ENCODE data around the gene DCHS1.

The DCHS1 gene

DNA sequence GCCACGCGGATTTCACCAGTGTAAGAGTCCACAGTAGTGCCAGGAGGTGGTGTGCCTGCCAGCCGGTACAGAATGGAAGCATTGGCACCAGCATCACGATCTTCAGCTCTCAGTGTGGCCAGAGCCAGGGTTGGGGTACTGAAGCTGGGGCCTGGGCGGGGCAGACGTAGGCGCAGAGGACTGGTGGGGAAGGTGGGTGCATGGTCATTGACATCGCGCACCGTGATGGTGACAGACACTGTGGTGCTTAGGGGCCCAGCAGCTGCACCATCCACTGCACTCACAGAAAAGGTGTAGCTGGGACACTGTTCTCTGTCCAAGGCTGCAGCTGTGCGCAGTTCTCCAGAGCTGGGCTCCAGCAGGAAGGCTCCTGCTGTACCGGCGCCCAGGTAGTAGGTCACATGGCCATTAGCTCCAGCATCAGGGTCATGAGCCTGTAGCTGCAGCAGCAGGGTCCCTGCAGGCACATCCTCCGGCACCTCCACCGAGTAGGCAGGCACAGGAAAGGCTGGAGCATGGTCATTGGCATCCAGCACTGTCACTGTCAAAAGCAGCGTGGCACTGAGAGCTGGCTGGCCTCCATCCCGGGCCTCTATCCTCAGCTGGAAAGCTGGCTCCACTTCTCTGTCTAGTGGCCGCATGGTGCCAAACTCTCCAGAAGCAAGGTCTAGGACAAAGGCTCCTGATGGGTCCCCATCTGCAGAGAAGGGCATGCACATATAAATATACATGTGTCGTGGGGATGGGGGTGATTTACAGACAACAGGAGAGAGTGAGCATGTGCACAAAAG lies 28.4 kb downstream of the DCHS1 start:
- no peak for DNase-seq (ENCODE audit: low read depth in 3 of 3)

DNA sequence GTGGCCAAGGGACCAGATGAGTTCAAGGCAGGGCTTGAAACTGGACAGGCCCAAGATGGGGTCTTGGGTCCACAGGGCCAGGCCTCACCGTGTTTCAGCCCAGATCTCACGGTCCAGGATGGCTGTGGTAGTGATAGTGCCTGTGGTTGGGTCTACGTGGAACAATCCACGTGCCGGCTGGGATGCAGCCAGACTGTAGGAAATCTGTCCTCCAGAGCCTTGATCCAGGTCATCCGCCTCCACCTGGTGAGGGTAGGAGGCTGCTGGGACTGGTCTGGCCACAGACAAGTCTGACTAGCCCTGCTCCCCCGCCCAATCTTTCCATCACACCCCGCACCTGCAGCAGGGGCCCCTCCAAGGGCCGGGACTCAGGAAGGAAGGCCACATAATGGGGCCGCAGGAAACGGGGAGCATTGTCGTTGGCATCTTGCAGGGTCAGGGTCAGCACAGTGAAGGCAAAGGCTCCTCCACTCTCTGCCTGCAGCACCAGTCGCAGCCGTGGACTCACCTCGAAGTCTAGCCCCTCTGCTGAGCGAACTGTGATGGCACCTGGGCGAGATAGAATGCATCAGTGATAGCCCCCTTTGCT lies 29.7 kb downstream of the DCHS1 start:
- no peak for DNase-seq (ENCODE audit: low read depth in 3 of 3)

- DNase-seq (ENCODE audit: low read depth in 3 of 3), result no peak
These were observed 30.3 kb downstream of the DCHS1 start for GRCh38 chr11:6625156-6625831.

- DNase-seq (ENCODE audit: low read depth in 3 of 3), result no peak
These were observed 31.9 kb downstream of the DCHS1 start for GRCh38 chr11:6623391-6624363.

DNA sequence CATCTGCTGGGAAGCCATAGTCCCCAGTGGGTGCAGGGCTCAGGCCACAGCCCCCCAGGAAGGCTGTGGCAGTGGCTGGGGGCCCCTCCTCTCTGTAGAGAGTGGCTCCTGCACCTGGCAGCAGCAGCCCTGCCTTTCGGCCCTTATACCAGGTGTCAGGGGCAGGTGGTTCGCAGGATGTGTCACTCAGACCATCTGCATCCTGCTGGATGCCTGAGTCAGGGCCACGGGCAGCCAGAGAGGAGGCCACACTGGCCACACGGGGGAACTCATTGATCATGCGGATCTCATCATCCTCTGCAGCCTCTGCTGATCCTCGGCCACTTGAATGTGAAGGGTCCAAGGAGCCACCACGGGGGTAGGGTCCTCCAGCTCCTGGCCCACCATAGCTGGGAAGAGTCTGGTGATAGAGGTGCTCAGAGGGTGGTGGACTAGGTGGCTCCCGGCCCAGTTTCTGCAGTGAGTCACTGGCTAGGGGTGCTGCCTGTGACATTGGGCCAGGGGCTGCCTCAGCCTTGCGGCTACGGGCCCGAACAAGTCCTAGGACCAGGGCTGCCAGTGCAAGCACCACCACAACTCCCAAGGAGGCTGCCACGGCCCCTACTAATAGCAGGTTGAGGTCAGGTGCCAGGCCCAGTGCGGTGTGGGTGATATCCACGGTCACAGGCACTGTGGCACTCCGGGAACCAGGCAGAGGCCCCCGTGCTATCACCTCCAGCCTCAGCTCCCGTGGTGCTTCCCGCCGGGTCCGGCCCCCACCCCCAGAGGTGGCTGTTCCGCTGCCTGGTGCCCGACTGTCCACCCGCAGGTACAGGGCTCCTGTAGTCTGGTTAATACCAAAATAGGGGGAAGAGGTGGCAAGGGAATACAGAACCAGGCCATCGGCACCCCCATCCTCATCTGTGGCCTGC lies 33.1 kb downstream of the DCHS1 start:
- no peak for DNase-seq (ENCODE audit: low read depth in 3 of 3)

DNA sequence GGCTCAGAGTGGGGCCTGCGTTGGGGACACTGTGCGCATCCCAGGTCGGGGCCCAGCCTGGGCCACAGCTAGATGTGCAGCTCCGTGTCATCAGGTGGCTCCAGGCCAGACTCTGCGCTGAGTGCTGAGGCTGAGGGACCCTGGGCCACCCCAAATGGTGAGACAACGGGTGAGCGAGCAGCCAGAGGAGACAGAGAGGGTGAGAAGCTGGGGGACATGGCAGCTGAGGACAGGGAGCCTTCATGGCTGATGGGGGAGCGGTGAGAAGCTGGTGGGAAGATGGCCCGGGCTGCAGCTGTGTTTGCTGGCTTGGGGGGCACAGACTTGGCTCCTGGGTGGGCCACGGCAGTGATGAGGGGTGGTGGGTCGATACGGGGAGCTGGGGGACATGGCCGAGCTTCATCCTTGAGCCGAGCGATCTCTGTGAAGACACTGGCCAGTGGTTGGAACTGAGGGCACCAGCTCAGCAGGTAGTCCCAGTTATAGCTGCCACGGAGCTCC lies 33.8 kb downstream of the DCHS1 start:
- no peak for DNase-seq (ENCODE audit: low read depth in 3 of 3)

- DNase-seq (ENCODE audit: low read depth in 3 of 3), result no peak
These were observed 35.0 kb downstream of the DCHS1 start for GRCh38 chr11:6620636-6621035.

GRCh38 chr11:6619004-6619745 lies 36.4 kb downstream of the DCHS1 start, which contains the start of gene TPP1:
Gene TPP1, minus strand, starts transcription at chr11:6619422. Its CDS starts 22 bp downstream, at chr11:6619400.
- peak; percentile 67 to 74 (median 68) for DNase-seq (ENCODE audit: low read depth in 3 of 3)

DNA sequence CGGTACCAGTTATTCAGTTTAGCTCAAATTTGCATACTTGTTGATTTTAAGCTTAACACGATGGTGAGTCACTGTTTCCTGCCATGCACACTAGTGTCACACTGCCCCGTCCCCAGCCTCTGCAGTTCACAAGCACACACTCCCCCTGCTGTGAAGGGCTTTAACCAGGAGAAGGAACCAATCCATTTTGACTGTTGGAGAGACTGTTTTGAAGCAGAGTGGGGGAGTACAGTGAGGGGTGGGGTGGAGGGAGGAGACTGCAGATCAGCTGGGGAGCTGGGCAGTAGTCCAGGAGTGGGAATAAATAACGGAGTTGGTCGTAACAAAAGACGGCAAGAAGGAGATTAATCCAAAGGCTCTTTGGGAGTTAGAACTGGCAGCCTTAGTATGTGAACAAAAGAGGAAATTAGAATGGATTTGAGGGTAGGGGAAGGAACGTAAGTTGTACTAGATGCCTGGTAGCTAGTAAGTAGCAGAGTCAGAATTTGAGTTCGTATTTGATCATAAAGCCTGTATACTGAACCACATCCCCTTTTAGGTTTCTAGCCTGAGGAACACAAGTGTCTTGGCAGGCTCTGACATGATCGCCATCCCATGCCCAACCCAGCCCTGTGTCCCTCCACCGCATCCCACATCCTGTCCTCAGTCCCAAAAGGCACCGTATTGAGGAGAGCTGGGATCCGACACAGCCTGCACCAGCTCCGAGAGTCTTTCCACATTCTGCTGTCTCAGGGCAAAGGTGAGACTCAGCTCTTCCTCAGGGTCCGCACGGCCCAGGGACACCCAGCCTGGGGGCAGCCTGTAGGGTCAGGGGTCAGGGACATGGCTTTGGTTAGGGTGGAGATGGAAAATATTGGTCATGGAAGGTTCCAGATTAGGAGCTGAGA lies 37.2 kb downstream of the DCHS1 start:
- DNase-seq (ENCODE audit: low read depth in 3 of 3), result peak in 1 of 3 donors; percentile 42

- DNase-seq (ENCODE audit: low read depth in 3 of 3), result no peak
These were observed 38.3 kb downstream of the DCHS1 start for GRCh38 chr11:6617315-6617781.

GRCh38 chr11:6616596-6617250 lies 38.9 kb downstream of the DCHS1 start:
- no peak for DNase-seq (ENCODE audit: low read depth in 3 of 3)

DNA sequence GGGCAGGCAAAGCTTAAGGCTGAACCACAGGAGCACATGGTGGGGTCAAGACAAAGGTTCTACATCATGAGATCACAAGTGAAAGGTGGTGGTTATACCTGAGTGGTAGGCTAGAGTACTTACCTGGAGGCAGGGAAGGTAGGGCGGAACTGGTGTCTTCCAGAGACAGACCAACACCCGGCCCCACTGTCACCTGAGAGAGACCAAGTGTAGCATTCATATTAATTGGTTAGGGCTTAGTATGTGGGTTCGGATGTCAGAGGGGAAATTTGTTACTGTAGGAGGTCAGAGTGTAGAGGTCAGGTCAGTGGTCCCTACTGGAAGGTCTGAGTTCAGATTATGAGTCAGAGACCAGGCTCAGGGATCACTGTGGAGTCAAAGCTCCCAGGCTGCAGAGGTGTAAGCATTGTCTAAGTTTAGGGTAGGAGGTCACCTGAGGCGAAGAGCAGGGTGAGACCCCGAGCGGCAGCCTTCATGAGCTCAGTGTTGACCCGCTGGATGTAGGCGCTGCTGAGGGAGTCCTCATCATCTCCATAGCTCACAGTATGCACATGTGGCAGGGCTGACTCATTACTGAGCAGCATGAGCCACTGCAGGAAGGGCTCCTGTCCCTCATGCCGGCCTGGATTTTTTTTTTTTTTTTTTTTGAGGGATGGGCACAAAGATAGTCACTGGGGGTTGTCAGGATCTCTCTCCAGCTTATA lies 39.6 kb downstream of the DCHS1 start:
- no peak for DNase-seq (ENCODE audit: low read depth in 3 of 3)

DNA sequence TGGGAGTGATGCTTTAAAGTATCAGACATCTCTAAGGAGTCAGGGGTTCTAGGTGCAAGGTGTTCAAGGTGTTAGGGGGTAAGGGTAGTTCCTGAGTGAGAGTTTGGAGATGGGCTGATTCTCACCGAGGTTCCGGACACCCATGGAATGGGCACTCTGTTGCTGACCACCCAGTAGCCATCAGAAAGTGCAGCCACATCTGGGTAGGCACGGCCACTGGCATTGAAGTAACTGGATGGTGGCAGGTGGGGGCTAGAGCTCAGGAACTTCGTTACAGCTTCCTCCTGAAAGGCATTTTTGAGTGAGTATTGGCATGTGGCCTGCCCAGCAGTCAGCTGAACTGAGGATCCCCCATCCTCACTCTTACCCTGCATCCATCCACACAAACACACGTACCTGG lies 40.6 kb downstream of the DCHS1 start:
- no peak for DNase-seq (ENCODE audit: low read depth in 3 of 3)

DNA sequence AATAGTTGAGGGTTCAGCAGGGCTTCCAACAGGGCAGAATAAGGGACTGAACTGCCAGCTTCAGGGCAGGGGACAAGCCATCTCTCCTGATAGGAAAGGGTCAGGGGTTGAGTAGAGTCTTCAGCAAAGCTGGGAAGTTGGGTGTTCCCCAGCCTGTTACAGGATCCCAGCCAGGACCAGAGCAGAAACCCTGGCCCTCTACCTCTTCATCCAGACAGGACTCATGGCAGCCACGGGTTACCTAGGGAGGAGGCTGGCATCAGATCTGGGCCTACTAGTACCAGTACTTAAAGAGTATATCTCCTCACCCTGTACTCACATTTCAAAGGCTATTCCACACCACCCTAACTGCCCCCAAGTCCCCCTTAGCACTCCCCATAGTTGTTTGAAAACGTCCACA lies 41.2 kb downstream of the DCHS1 start:
- no peak for DNase-seq (ENCODE audit: low read depth in 3 of 3)

- no peak for DNase-seq (ENCODE audit: low read depth in 3 of 3)
These were observed 42.1 kb downstream of the DCHS1 start for GRCh38 chr11:6613496-6613895.

DNA sequence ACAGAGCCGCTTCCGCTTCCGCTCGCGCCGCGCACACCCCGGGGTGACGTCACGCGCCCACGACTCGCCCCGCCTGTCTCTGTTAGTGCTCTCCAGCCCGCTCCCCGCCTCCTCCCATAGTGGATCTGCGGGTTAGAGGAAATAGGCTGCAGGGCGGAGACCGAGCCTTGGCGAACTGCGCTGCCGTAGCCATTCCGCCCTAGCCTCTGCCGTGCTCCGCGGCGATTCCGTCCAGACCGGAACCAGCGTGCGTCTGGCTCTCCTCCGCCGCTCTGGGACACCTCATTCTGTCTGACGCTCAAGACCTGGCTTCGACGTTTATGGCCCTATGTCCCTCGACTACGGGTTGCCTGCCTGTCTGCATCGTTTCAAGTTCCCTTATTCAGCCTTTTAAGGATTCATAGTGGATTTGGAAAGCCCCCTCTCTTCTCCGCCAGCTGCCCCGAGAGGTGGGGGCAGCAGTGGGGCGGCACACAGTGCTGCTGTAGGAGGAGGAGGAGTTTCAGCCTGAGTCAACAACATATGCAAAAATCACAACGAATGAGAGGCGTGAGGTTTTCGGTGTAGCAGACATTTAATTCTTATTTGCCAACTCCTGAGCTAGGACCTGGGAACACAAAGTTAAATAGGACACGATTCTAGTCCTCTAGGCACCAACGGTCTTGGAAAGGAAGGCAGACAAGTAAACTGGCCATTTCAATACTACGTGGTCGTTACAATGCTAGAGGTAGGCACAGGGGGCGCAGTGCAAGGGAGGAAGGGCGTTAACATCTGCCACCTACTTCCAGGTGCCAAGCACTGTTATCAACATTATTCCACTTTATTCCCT lies 43.2 kb downstream of the DCHS1 start, which contains the start of gene TAF10:
TSS of gene TAF10 (minus strand) at position 4 of the 829 bp plus-strand sequence. CDS start 27 bp downstream, outside the sequence.
- peak; percentile 88 to 97 (median 91) for DNase-seq (ENCODE audit: low read depth in 3 of 3)

DNA sequence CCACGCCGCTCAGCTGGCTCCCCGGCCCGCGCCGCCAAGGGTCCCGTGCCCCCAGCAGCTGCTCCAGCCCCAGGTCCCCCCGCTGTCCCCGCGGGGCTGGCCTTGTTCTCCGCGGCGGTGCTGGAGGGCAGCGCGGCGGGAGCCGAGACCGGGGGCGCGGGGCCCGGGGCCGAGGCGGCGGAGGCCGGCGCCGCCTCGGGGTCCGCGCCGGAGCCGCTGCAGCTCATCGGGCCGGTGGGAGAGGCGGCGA lies 43.7 kb downstream of the DCHS1 start:
- no peak for DNase-seq (ENCODE audit: low read depth in 3 of 3)

Measured in stimulated activated CD4-positive, alpha-beta T cell treated with anti-CD3 and anti-CD28 coated beads, TNF-alpha, amount 100 ng/mL, for 48 hours (primary cell).